Panc1 (cell line): ENCODE data around the gene MAFG. TPM values are rescaled to one million over a fixed set of nuclear protein-coding genes. Genes with fewer than 3 reads are reported as not detected.

Source experiments
- ATAC-seq: fragments of 200-7000 bp; cut with Tn5 transposase; 2 replicates; pipeline ENCODE4 v1.9.1; 2020; ENCODE audit warnings: mild to moderate bottlenecking, moderate library complexity
- BruUV-seq: library from RNA; stranded (reverse); fragments of 400-500 nt; replicated peaks from 2 replicates; lab custom pipeline; 2021; lab: Mats Ljungman, UMichigan
- CTCF ChIA-PET: fragments of 300-600 bp; sonication (Branson Sonifier 250); formaldehyde crosslinking; loops from one replicate; lab custom pipeline; 2022; ENCODE audit warnings: antibody characterized with exemption; lab: Charles Lee
- POLR2A ChIA-PET: fragments of 300-600 bp; sonication (Branson Sonifier 250); formaldehyde crosslinking; loops from one replicate; lab custom pipeline; 2022; ENCODE audit warnings: antibody characterized with exemption; lab: Charles Lee
- DNase-seq: peaks from one replicate; pipeline ENCODE4 v3.0.0-alpha.2; 2010; ENCODE audit warnings: low read depth, low spot score
- H3K27ac ChIP-seq: 2 replicates; pipeline ENCODE4 v1.5.1; 2011; ENCODE audit warnings: mild to moderate bottlenecking, low read length, inconsistent platforms
- H3K27me3 ChIP-seq: fragments of 200-500 bp; sonication (Bioruptor generic); 2 replicates; pipeline ENCODE4 v1.6.0; 2014; ENCODE audit warnings: low read length, inconsistent platforms; ENCODE audit not compliant: control insufficient read depth, insufficient read depth
- H3K36me3 ChIP-seq: fragments of 200-500 bp; sonication (Bioruptor generic); 2 replicates; pipeline ENCODE4 v1.5.1; 2014; ENCODE audit warnings: inconsistent platforms, mild to moderate bottlenecking, low read length, moderate library complexity; ENCODE audit not compliant: control insufficient read depth, insufficient read depth
- H3K4me1 ChIP-seq: 2 replicates; pipeline ENCODE4 v1.5.1; 2011; ENCODE audit warnings: inconsistent platforms, mild to moderate bottlenecking, low read length, moderate library complexity; ENCODE audit not compliant: control insufficient read depth, insufficient read depth
- H3K4me3 ChIP-seq, 2 experiments: 2 replicates each; pipeline ENCODE4 v1.5.1; 2011 to 2012; ENCODE audit warnings: low read depth in 2 of 2, low read length in 2 of 2, mild to moderate bottlenecking in 2 of 2, inconsistent platforms in 1 of 2, moderate library complexity in 1 of 2
- H3K9me3 ChIP-seq: fragments of 200-500 bp; sonication (Bioruptor generic); 2 replicates; pipeline ENCODE4 v1.5.1; 2014; ENCODE audit warnings: low read depth, mild to moderate bottlenecking, inconsistent platforms, low read length, moderate library complexity; ENCODE audit not compliant: control insufficient read depth, insufficient read depth
- CTCF ChIP-seq: fragments of 450-650 bp; IDR thresholded peaks from 2 replicates; pipeline ENCODE4 v1.5.1; 2017; ENCODE audit warnings: mild to moderate bottlenecking
- POLR2AphosphoS5 ChIP-seq: IDR thresholded peaks from 2 replicates; pipeline ENCODE4 v1.6.1; 2012; ENCODE audit warnings: mild to moderate bottlenecking, low read depth, low read length, moderate library complexity
- REST ChIP-seq, 2 experiments: IDR thresholded peaks; 2 replicates each; pipeline ENCODE4 v1.6.1; 2011 to 2012; ENCODE audit warnings: low read depth in 2 of 2, control low read depth in 1 of 2, low read length in 1 of 2, mild to moderate bottlenecking in 1 of 2, moderate library complexity in 1 of 2; ENCODE audit not compliant: insufficient read depth in 1 of 2
- SIN3A ChIP-seq: IDR thresholded peaks from 2 replicates; pipeline ENCODE4 v1.6.1; 2012; ENCODE audit warnings: low read depth, mild to moderate bottlenecking, low read length, moderate library complexity, borderline replicate concordance; ENCODE audit not compliant: insufficient read depth
- TCF7L2 ChIP-seq: IDR thresholded peaks from 2 replicates; pipeline ENCODE4 v1.6.1; 2011; ENCODE audit warnings: mild to moderate bottlenecking, low read depth, low read length, inconsistent platforms
- in situ Hi-C: cut with HindIII; loops from 2 replicates; pipeline ENCODE4 v1.10.0; 2016; ENCODE audit warnings: low sequenced_read_pairs, low pct_unique_long_range_greater_than_20kb
- intact Hi-C: fragments of 100-400 bp; cut with micrococcal nuclease; formaldehyde crosslinking; loops from one replicate; pipeline ENCODE4 v1.10.0; 2022; ENCODE audit not compliant: unreplicated experiment
- total RNA-seq: library from RNA; stranded (reverse); gene quantifications from one replicate; pipeline ENCODE4 v1.2.1, GENCODE V29; 2021; ENCODE audit not compliant: unreplicated experiment

Gene MAFG
- total RNA-seq, 1 experiment from 2014 or later = 57.0 TPM

- CTCF ChIA-PET = no interaction called here
- Histone ChIP-seq H3K4me3 (no peak overlapping the region), H3K4me1 (no peaks in the 10 kb centered on the region), H3K36me3 (peaks cover 9% of the 10 kb centered on the region), H3K27ac (no peak overlapping the region), H3K9me3 (no peaks in the 10 kb centered on the region), H3K27me3 (no peaks in the 10 kb centered on the region)
- POLR2A ChIA-PET = no interaction called here
- intact Hi-C loops (no loop called here), in situ Hi-C loops (no loop called here)
- BruUV-seq = no TSS peak
- ATAC-seq = no peak
- TF ChIP-seq POLR2AphosphoS5 (no peak), CTCF (no peak), REST (IDR thresholded peaks at IDR 0.05; ENCODE audit: insufficient read depth in 1 of 2, low read depth in 2 of 2, low read length in 1 of 2) (no peak), SIN3A (no peak), TCF7L2 (no peak)
- no peak for DNase-seq
Measured at GRCh38 chr17:81878294-81878693, 49.2 kb downstream of the MAFG start.

- Histone ChIP-seq H3K27me3 (no peaks in the 10 kb centered on the region), H3K4me3 (no peak overlapping the region), H3K9me3 (no peaks in the 10 kb centered on the region), H3K27ac (no peak overlapping the region), H3K4me1 (0 out of 2 replicates have a peak, but pooled peaks cover 3% of the 10 kb centered on the region), H3K36me3 (peaks cover 9% of the 10 kb centered on the region)
- CTCF ChIA-PET = no interaction called here
- no TSS peak for BruUV-seq
- intact Hi-C loops (no loop called here), in situ Hi-C loops (no loop called here)
- DNase-seq (no peak), ATAC-seq (no peak)
- TF ChIP-seq POLR2AphosphoS5 (no peak), CTCF (no peak), TCF7L2 (no peak), REST (IDR thresholded peaks at IDR 0.05; ENCODE audit: insufficient read depth in 1 of 2, low read depth in 2 of 2, low read length in 1 of 2) (no peak), SIN3A (no peak)
- POLR2A ChIA-PET = no interaction called here
Measured at GRCh38 chr17:81877569-81877968, 50.0 kb downstream of the MAFG start.
